WTC11 (cell line): ENCODE results near the gene SRM.
"Not testable (repeated sequence)": the region's sequence is repeated elsewhere in the genome, so short reads cannot be mapped to it uniquely, and the experiment has no call there.

Source experiments
- JUN ChIP-seq: sonication (generic); formaldehyde crosslinking; IDR thresholded peaks from 2 replicates; pipeline ENCODE4 v1.8.0; 2023; ENCODE audit warnings: mild to moderate bottlenecking, missing genetic modification reagents
- NFYB ChIP-seq: sonication (generic); formaldehyde crosslinking; conservative IDR thresholded peaks from 2 replicates; pipeline ENCODE4 v1.8.0; 2022; ENCODE audit warnings: low read depth, missing genetic modification reagents
- NR1H2 ChIP-seq: sonication (generic); formaldehyde crosslinking; IDR thresholded peaks from 2 replicates; pipeline ENCODE4 v1.9.0; 2021; ENCODE audit warnings: mild to moderate bottlenecking, moderate library complexity, missing genetic modification reagents
- NR3C1 ChIP-seq: sonication (generic); formaldehyde crosslinking; conservative IDR thresholded peaks from 2 replicates; pipeline ENCODE4 v1.8.1; 2023; ENCODE audit warnings: low read depth, mild to moderate bottlenecking, missing genetic modification reagents
- SMAD3 ChIP-seq: sonication (generic); formaldehyde crosslinking; IDR thresholded peaks from 2 replicates; pipeline ENCODE4 v1.8.0; 2022; ENCODE audit warnings: missing genetic modification reagents, mild to moderate bottlenecking, borderline replicate concordance
- SP1 ChIP-seq: sonication (generic); formaldehyde crosslinking; conservative IDR thresholded peaks from 2 replicates; pipeline ENCODE4 v1.8.1; 2022; ENCODE audit warnings: missing genetic modification reagents
- TF ChIP-seq, protein P1 (sequence below): fragments of 200-600 bp; IDR thresholded peaks from 2 replicates; pipeline ENCODE4 v1.8.0; 2022; ENCODE audit warnings: antibody characterized with exemption
- TF ChIP-seq, protein P2 (sequence below): sonication (generic); formaldehyde crosslinking; IDR thresholded peaks from 2 replicates; pipeline ENCODE4 v1.8.1; 2023; ENCODE audit warnings: mild to moderate bottlenecking, missing genetic modification reagents, moderate library complexity
- TF ChIP-seq, protein P3 (sequence below): fragments of 250-450 bp; sonication (Bioruptor Pico); IDR thresholded peaks from 2 replicates; pipeline ENCODE4 v1.8.0; 2021; ENCODE audit warnings: mild to moderate bottlenecking

DNA sequence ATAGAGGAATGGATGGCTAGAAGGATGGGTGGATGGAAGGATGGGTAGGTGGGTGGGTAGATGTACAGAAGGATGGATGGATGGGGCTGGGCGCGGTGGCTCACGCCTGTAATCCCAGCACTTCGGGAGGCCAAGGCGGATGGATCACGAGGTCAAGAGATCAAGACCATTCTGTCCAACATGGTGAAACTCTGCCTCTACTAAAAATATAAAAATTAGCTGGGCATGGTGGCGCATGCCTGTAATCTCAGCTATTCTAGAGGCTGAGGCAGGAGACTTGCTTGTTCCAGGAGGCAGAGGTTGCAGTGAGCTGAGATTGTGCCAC, 19.8 kb downstream of the SRM start:
- TF ChIP-seq NR1H2; JUN (CRISPR knock-in tag); NFYB (CRISPR knock-in tag); SP1 (CRISPR knock-in tag); SMAD3 (CRISPR knock-in tag); NR3C1 (CRISPR knock-in tag): not testable (repeated sequence)
- TF ChIP-seq, protein P1, sequence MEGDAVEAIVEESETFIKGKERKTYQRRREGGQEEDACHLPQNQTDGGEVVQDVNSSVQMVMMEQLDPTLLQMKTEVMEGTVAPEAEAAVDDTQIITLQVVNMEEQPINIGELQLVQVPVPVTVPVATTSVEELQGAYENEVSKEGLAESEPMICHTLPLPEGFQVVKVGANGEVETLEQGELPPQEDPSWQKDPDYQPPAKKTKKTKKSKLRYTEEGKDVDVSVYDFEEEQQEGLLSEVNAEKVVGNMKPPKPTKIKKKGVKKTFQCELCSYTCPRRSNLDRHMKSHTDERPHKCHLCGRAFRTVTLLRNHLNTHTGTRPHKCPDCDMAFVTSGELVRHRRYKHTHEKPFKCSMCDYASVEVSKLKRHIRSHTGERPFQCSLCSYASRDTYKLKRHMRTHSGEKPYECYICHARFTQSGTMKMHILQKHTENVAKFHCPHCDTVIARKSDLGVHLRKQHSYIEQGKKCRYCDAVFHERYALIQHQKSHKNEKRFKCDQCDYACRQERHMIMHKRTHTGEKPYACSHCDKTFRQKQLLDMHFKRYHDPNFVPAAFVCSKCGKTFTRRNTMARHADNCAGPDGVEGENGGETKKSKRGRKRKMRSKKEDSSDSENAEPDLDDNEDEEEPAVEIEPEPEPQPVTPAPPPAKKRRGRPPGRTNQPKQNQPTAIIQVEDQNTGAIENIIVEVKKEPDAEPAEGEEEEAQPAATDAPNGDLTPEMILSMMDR, result not testable (repeated sequence)
- TF ChIP-seq, protein P2, sequence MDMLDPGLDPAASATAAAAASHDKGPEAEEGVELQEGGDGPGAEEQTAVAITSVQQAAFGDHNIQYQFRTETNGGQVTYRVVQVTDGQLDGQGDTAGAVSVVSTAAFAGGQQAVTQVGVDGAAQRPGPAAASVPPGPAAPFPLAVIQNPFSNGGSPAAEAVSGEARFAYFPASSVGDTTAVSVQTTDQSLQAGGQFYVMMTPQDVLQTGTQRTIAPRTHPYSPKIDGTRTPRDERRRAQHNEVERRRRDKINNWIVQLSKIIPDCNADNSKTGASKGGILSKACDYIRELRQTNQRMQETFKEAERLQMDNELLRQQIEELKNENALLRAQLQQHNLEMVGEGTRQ (CRISPR knock-in tag), result not testable (repeated sequence)
- TF ChIP-seq, protein P3, sequence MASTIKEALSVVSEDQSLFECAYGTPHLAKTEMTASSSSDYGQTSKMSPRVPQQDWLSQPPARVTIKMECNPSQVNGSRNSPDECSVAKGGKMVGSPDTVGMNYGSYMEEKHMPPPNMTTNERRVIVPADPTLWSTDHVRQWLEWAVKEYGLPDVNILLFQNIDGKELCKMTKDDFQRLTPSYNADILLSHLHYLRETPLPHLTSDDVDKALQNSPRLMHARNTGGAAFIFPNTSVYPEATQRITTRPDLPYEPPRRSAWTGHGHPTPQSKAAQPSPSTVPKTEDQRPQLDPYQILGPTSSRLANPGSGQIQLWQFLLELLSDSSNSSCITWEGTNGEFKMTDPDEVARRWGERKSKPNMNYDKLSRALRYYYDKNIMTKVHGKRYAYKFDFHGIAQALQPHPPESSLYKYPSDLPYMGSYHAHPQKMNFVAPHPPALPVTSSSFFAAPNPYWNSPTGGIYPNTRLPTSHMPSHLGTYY (CRISPR knock-in tag), result not testable (repeated sequence)
